Ramos (cell line): ENCODE results near the gene PSMD14.

Source experiments
- in situ Hi-C: fragments of 300-500 bp; cut with MboI; formaldehyde crosslinking; loops from one replicate; pipeline ENCODE4 v1.14.3; 2022; ENCODE audit warnings: low sequenced_read_pairs; ENCODE audit not compliant: unreplicated experiment

PSMD14 gene

GRCh38 chr2:161374446-161374845, 66.2 kb downstream of the PSMD14 start:
- in situ Hi-C loops = no loop called here

DNA sequence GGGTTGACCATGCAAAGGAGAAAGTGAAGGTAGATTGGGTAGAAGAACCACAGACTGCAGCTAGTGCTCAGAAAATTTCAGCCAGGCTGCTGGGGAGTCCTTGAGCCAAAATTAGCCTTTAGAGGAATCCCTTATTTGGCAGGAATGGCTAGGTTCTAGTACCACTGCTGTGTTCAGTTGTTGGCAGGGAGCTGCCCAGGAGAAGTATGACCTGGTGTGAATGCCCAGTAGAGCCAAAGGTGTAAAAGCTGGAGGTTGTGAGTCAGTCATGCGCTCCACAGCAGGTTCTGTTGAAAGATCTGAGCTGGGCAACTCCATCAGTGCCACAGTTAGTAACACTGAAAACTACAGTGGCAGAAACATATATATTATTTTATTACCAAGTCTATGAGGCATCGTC, 71.5 kb downstream of the PSMD14 start:
- in situ Hi-C loops = no loop called here

GRCh38 chr2:161381546-161381945, 73.3 kb downstream of the PSMD14 start:
- in situ Hi-C loops = no loop called here

- in situ Hi-C loops = no loop called here
Observed at GRCh38 chr2:161382747-161383146, 74.5 kb downstream of the PSMD14 start.

- in situ Hi-C loops = no loop called here
Observed at GRCh38 chr2:161384864-161385263, 76.6 kb downstream of the PSMD14 start.

DNA sequence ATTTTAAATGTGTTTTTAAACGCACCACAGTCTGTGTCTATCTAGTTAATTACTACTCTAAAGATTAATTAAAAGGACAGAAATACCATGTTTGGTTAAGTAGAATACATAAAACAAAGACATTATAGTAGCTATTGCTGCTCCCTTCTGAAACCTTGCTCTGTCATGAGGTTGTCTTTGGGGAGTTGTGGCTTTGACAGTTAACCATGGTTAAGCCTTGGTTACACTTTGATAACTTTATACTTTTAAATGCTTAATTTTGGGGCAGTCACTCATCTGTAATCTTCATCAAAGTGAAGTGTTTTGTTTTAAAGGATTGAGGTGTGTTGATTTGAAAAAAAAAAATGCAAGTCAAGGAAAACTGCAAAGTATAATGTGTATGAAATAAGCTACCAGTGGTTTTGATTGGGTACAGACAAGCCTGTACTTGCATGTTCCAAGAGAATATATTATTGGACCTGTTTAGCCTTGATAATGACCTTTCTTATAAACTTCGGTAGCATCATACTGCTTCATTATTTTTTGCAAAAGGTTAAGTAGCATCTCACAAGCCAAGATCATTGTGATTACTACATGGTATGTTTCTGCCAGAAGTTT, 78.1 kb downstream of the PSMD14 start:
- in situ Hi-C loops = no loop called here

DNA sequence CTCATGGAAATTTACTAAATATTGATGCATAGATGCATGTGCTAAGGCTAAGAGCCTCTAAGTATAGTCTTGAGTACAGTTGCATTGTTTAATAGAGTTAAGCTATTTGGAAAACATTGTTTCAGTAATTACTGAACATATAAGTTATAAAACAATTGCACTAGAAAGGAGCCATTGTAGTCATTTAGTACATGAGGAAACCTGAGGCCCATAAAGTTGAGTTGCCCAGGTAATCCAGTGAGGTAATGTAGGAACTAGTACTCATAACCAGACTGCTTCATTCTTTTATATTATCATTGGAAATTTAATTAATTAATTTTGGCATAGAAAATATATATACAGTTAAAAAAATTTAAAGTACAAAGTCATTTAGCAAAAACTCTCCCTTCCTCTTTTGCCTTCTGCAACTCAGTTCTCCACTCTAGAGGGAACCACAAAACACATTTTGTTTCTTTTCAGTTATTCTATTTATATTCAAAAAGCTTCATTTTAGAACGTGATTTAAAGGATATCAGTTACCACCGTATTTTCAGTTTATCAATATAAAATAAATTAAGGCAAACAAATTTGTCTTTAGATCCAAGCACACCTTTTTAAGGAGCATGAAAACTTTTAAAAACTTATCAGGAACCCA, 80.0 kb downstream of the PSMD14 start:
- in situ Hi-C loops = no loop called here

- in situ Hi-C loops = no loop called here
Observed at GRCh38 chr2:161391737-161392506, 83.7 kb downstream of the PSMD14 start.

DNA sequence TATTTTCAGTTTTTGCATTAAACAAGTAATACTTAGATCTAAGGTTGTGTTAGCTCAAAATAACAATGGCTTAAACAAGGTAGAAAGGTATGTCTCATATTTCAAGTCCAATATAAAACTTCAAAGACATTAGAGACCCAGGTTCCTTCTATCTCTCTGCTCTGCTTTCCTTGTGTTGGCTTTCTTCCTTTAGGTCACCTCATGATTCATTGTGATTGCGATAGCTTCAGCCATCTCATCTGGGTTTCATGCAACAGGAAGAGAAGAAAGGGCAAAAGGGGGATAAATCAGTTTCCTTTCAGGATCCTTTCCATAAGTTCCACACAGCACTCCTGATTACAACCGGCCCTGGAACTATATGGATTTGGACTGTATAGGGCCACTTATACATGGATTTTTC, 91.9 kb downstream of the PSMD14 start:
- in situ Hi-C loops = no loop called here

DNA sequence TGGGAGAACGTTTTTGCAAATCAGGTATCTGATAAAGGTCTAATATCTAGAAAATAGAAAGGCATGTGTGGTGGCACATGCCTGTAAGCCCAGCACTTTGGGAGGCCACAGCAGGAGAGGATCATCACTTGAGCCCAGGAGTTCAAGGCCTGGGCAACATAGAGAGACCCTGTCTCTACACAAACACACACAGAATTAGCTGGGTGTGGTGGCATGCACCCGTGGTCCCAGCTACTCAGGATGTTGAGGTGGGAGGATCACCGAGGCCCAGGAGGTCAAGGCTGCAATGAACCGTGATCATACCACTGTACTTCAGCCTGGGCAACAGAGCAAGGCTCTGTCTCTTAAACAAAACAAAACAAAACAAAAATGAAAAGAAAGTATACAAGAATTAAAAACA, 94.1 kb downstream of the PSMD14 start:
- in situ Hi-C loops = no loop called here

DNA sequence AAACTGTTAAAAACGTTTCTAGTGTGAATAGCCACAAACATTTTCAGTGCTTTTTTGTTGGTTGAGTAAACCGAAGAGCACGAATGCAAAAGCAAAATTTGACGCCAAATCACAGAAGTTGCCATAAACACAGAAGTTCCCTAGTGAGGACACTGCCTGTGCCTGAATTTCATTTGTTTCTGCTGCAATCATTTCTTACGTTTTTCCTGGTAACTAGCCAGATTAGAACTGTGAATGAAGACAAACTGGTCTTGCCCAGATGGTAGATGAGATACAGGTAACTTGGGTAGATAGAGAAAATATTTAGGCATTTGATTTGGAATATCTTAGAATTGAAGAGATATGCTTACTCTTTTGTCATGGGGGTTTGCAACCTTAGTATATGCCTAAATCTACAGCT, 98.1 kb downstream of the PSMD14 start:
- in situ Hi-C loops = no loop called here

- in situ Hi-C loops = no loop called here
Observed at GRCh38 chr2:161407597-161407996, 99.4 kb downstream of the PSMD14 start.

DNA sequence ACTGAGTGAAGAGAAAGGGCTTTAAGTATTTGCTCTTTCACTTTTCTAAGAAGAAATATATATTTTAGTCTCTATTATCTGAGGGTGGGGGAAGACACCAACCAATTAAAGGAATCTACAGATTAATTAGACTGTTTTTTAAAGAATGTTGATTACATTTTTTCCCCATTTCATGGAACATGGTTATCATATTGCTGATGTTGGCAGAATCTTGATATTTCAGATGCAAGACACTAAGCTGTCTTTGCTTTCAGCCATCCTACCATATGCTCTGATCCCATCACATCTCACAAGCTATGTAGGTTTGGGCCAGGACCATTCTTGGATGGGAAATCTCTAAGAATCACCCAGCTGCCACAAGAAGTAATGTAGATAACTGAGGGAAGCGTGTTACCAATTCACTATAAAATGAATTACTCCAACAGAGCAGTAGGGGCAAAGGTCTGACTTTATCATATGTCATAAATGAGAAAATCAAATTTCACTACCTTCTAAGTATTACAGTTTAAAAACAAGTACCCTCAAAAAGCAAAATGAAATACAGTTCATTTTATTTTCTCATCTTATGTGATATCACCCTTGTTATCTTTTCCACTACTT, 101.2 kb downstream of the PSMD14 start:
- in situ Hi-C loops = no loop called here

- in situ Hi-C loops = no loop called here
Observed at GRCh38 chr2:161412346-161412745, 104.1 kb downstream of the PSMD14 start.

- in situ Hi-C loops = no loop called here
Observed at GRCh38 chr2:161414042-161415033, 106.1 kb downstream of the PSMD14 start.

DNA sequence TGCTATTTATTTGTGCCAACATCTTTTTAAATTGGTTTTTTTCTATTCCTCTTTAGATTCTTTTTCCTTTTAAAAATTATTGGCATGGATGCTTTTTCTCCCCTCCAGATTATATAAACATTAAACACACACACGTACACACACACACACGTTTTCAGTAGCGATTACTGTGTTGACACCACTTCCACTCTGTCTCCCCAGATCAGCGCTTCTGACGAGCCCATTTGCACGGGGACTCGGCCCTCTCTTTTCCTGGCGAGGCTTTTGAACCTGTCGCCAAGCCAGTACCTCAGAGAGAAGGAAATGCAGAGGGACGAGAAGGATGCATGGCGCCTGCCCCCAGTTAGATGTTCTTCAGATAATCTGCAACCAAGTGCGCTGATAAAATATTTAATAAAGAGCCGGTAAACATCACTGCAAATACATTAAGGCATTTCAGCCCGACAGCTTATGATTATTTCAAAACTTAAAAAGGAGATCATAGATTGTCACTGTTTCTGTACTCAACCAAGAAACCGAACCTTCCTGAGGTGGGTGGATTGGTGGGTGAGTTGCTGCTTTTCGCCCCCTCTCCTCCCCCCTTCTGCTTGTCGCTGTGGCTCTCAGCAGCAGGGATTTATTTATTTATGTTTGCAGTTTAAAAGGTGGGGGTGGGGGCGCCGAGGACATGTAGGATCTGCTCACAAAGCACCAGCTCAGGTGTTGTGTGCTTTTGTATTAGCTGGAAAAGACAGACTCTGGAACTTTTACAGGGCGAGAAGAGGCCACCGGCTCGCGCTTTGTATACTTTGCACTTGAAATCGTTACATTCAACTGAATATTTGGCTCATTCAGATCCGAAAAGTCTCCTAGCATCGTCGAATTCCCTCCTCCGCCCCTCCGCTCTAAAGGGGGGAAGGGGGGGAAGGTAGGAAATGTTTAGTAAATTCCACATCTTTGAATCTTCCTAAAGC, 107.1 kb downstream of the PSMD14 start:
- in situ Hi-C loops = no loop called here

DNA sequence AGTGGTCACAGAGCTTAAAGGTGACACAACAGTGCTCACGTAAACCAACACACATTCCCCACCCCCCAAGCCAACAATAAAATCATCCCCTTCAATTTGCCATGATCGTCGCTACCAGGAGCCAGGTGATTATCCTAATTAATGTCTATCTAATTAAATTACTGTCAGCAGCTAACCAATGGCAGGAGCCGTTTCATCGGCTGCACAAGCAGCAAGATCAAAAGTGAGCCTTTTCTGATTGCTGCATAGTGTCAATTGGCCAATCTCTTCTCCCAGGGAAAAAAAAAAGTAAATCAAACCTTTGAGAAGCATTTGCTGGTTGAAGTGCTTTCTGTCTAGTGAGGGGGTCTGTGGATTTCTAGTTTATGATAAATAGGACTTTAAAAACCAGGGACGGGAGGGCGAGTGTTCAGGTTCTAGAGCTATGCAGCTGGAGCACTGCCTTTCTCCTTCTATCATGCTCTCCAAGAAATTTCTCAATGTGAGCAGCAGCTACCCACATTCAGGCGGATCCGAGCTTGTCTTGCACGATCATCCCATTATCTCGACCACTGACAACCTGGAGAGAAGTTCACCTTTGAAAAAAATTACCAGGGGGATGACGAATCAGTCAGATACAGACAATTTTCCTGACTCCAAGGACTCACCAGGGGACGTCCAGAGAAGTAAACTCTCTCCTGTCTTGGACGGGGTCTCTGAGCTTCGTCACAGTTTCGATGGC, 107.9 kb downstream of the PSMD14 start, which contains the start of gene TBR1:
TSS of gene TBR1 (plus strand) at position 311 of the 721 bp plus-strand sequence. CDS start at position 425, 114 bp downstream.
- in situ Hi-C loops = no loop called here
